ENCODE measurements around the gene TMEM248.

DNA sequence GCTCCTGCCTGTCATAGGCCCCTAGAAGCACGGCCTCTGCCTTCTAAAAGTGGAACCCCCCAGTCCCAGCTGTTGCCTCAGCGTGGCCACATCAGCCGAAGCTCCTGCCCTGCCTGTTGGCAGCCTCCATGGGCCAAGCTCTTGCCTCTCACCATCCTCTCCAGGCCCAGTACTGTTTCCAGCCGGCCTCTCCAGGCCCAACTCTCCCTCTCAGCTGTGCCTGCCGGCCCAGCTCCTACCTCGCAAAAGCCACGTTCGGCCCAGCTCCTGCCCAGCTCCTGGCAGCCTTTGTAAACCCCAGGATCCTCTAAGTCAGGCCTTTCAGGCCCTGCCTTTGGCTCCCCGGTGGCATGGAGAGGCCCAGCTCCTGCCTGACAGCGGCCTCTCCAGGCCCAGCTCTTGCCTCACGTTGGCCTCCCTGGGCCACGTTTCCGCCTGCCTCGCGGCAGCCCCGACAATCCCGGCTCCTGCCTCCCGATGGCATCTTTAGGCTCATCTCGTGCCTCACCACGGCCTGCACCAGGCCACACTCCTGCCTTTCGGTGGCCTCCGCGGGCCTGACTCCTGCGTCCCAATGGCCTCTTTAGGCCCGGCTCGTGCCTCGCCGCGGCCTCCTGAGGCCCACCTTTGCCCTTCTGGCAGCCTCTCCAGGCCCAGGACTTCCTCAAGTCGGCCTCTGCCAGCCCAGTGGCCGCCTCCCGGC lies 17.5 kb upstream of the TMEM248 start:
- TF ChIP-seq ZFP30 (CRISPR knock-in tag; IDR thresholded peaks at IDR 0.05), result no peak
- no peak for TF ChIP-seq TCF4 (CRISPR knock-in tag; IDR thresholded peaks at IDR 0.05; ENCODE audit: borderline replicate concordance)
- no peak for TF ChIP-seq ZNF565 (CRISPR knock-in tag; conservative IDR thresholded peaks at IDR 0.05; ENCODE audit: low read depth)
- TF ChIP-seq SNAI2 (CRISPR knock-in tag; IDR thresholded peaks at IDR 0.05), result no peak
- no peak for TF ChIP-seq ISL1 (CRISPR knock-in tag; IDR thresholded peaks at IDR 0.05)
- no peak for TF ChIP-seq ZFP3 (CRISPR knock-in tag; IDR thresholded peaks at IDR 0.05)
- TF ChIP-seq ZNF70 (CRISPR knock-in tag; IDR thresholded peaks at IDR 0.05), result no peak
